NB4 (cell line): ENCODE results near the gene DNAJC13.

Experiments used
- CTCF ChIP-seq: IDR thresholded peaks from one replicate; pipeline ENCODE4 v1.5.1; 2012; ENCODE audit warnings: low read depth, low read length
- MYC ChIP-seq: IDR thresholded peaks from 2 replicates; pipeline ENCODE4 v1.6.1; 2011; ENCODE audit warnings: low read depth, low read length
- POLR2A ChIP-seq: IDR thresholded peaks from 2 replicates; pipeline ENCODE4 v1.6.1; 2011; ENCODE audit warnings: mild to moderate bottlenecking; ENCODE audit not compliant: insufficient read length; ENCODE audit errors: extremely low read depth

GRCh38 chr3:132544130-132544529 is 126.8 kb downstream of the DNAJC13 start:
- TF ChIP-seq CTCF (no peak), POLR2A (no peak), MYC (no peak)
